Measurements from ENCODE around the gene AOPEP.

DNA sequence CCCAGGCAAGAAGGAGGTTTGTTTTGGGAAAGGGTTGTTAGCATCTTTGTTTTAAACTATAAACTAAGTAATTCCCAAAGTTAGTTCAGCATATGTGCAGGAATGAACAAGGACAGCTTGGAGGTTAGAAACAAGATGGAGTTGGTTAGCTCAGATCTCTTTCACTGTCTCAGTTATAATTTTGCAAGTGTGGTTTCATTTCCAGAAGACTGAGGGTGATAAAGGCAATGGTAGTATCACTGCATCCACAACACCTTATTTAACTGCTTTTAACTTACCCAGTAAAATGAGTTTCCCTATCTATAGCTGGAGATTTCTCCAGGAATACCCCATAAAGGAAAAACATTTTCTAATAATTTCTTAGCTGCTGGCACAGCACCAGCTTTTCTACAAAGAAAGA is 152.7 kb downstream of the AOPEP start:
- no peak for TF ChIP-seq POLR2A (IDR thresholded peaks at IDR 0.05)
- TF ChIP-seq, protein P1, sequence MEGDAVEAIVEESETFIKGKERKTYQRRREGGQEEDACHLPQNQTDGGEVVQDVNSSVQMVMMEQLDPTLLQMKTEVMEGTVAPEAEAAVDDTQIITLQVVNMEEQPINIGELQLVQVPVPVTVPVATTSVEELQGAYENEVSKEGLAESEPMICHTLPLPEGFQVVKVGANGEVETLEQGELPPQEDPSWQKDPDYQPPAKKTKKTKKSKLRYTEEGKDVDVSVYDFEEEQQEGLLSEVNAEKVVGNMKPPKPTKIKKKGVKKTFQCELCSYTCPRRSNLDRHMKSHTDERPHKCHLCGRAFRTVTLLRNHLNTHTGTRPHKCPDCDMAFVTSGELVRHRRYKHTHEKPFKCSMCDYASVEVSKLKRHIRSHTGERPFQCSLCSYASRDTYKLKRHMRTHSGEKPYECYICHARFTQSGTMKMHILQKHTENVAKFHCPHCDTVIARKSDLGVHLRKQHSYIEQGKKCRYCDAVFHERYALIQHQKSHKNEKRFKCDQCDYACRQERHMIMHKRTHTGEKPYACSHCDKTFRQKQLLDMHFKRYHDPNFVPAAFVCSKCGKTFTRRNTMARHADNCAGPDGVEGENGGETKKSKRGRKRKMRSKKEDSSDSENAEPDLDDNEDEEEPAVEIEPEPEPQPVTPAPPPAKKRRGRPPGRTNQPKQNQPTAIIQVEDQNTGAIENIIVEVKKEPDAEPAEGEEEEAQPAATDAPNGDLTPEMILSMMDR (IDR thresholded peaks at IDR 0.05) = no peak

Measured in heart left ventricle (tissue), 13 donors.